Muscle of arm (tissue), 12 donors: ENCODE measurements around the gene SMG1. TPM values are rescaled to one million over a fixed set of nuclear protein-coding genes. Genes with fewer than 3 reads are reported as not detected.

Experiments used
- DNase-seq: peaks from one replicate; pipeline ENCODE4 v3.0.0-alpha.2; 2013
- polyA plus RNA-seq, 12 donors: library from polyadenylated mRNA; unstranded; fragments of 120-200 nt; gene quantifications; one replicate each; pipeline ENCODE4 v1.2.1, GENCODE V29; 2013; ENCODE audit not compliant: insufficient read length in 12 of 12

SMG1 gene
- polyA plus RNA-seq, 12 donors: 32.0 to 63.2 (median 48.5) TPM

DNA sequence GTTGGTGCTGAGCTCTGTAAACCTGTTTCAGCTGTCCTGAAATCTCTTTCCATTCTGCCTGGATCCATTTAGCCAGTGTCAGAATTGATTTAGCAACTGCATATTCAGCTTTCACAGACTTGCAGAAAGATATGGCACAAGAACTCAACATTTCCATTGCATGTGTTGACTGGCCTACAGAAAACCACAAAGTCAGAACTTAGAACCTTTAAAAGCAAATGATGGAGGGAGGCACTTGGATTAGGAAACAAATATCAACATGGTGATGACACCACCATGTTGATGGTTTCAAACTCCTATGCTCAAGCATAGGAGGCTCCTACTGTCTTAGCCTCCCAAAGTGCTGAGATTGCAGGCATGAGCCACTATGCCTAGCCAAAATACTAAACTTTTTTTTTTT lies 72.5 kb downstream of the SMG1 start:
- no peak for DNase-seq

DNA sequence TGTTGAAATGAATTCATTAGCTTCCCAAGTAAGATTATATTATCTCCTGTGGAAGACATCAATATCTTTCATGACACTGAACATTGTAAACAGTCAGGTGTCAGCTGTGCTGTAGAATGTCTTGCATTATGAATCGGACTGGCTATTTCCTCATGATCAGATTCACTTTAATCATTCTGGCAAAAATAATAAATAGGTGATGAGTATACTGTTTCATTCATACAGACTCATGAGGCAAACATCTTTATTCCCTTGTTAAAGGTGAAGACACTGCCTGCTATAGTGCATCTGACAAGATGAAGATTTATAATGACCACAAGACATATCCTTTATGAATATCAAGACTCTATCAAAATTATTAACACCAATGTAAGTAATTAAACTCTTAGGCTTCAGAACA lies 73.6 kb downstream of the SMG1 start:
- no peak for DNase-seq

- no peak for DNase-seq
Measured at GRCh38 chr16:18846416-18846815, 79.8 kb downstream of the SMG1 start.

DNA sequence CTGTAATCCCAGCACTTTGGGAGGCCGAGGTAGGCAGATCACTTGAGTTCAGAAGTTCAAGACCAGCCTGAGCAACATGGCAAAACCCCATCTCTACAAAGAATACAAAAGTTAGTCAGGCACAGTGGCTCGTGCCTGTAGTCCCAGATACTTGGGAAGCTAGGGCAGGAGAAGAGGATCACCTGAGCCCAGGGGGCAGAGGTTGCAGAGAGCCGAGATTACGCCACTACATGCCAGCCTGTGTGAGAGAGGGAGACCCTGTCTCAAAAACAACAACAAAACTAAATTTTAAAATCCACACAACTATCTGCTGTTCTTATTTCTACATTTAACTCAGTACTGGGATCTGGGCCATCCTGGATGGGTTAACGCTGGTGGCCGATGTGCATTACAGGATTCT lies 83.6 kb downstream of the SMG1 start:
- DNase-seq: no peak

- no peak for DNase-seq
Measured at GRCh38 chr16:18841833-18842525, 84.2 kb downstream of the SMG1 start.

DNA sequence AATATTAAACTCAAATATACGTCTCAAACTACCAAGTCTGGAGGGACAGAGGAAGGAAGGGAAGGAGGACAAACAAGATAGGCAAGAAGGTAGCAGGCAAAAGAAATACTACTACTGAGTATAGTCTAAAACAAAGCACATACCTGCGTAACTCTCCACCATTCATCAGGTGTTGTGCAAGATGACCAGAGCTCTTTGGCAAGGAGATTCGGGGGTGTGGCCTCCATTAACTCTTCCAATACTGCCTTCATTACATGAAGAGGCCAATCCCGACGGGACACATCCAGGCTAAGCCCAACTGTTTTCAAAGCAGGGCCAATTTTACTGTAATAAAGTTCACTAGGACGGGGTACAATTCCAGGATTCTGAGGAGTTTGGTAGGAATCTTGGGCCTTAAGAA lies 86.7 kb downstream of the SMG1 start:
- DNase-seq: no peak

DNA sequence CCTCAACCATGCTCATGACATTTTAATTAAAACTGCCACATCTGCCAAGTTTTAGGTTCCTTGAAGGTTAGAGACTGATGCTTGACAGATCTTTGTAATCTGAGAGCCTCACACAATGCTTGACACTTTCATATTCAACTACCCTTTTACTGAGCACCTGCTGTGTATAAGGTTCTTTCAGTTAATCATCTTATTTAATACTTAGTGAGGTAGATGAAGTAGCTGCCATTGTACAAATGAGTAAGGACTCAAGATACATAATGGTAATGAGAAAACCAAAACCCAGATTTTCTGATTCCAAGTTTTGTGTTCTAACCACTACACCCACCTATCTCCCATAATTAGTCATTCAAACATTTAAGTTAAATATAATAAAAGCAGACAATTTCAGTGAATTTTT lies 89.5 kb downstream of the SMG1 start:
- no peak for DNase-seq

- DNase-seq: peak; percentile 1
Measured at GRCh38 chr16:18834864-18835263, 91.3 kb downstream of the SMG1 start.

GRCh38 chr16:18833707-18834505 lies 92.3 kb downstream of the SMG1 start:
- no peak for DNase-seq

DNA sequence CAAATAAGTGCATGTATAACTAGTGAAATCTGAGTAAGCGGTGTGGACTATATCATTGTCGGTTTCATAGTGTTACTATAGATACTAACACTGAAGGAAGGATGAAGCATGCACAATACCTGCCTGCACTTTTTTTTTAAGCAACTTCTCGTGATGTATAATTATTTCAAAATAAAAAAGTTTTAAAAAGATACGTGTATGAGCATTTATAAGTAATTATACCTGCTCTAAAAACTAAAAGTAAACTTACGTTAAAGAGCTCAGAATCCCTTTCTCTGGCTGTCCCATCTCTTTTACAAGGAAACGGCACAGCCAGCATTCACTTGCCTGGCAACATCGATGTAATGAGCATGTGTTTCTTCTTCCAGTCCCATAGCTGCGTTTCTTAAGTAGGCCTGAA lies 93.6 kb downstream of the SMG1 start:
- no peak for DNase-seq

DNA sequence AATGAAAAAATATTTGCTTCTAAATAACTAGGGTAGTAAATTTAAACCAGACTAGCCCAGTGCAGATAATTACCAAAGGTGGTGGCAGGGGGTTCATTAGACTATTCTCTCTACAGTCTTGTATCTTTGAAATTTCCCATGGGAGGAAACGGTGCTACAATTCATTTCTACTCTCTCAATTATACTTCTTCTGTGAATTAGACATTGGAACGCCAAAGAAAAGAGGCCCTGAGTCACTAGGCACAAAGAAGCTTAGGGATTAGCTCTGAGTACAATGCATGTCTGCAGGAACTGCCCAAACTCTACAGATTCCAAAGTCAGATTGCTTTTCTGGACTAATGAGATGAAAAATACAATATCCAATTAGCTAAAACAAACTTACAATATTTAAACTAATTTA lies 94.2 kb downstream of the SMG1 start:
- DNase-seq: no peak

DNA sequence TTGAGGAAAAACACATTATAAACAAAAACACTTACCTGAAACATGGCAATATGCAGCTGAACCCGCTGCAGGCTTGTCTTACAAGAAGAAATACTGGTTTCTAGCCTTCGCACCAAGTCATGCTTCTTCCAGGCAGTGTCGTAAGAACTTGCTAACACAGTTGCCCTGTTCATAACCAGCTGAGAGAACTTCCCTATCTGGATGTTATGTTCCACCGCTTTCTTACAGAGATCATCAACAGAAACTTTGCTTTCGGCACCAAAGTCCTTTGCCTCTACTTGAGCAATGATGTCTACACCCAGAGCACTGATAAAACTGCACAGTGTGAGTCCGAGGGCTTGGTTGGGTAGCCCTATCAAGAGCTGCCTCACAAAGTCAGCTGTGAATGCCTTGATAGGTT lies 97.0 kb downstream of the SMG1 start:
- DNase-seq: no peak

- no peak for DNase-seq
Measured at GRCh38 chr16:18827890-18828289, 98.3 kb downstream of the SMG1 start.

GRCh38 chr16:18816286-18816685 lies 109.9 kb downstream of the SMG1 start:
- no peak for DNase-seq

DNA sequence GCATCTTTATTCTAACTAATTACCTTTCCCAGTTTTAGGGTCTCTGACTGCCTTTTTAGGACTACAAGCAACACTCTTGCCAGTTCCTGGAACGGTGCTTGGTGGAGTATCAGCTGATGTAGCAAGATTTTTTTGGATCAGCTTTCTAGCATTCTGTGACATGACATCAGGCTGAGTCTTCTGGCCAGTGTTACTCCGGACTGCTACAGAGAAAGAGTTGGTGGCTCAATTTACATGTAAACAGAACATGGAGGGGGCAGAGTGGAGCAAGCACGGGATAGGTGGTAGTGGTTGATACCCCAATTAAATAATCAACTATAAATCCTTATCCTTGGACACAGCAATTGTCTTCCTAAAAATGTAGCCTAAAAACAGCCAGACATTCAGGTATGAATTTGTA lies 114.3 kb downstream of the SMG1 start:
- no peak for DNase-seq

DNA sequence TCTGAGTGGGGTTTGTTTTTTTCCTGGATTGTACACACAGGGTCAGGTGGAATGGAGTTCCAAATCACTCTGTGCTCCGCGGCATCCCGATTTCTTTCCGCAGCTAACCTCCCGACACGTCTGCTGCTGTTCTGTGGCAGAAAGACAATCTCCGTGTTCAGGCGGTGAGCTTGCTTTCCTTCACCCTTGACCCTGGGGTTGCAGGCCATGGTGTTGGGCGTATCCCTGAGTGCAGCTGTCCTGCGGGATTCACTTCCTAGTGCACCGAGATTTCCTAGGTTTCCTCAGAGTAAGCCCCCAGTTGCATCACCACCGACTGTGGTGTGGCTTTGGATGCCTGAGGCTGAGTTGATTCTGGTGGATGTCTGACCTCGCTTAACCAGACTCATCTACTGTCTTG lies 117.0 kb downstream of the SMG1 start:
- DNase-seq: no peak

GRCh38 chr16:18805257-18805773 lies 120.9 kb downstream of the SMG1 start:
- no peak for DNase-seq

- DNase-seq: no peak
Measured at GRCh38 chr16:18804540-18804939, 121.7 kb downstream of the SMG1 start.

- DNase-seq: no peak
Measured at GRCh38 chr16:18803569-18804462, 122.4 kb downstream of the SMG1 start.

GRCh38 chr16:18802767-18803343 lies 123.4 kb downstream of the SMG1 start:
- DNase-seq: no peak

GRCh38 chr16:18801145-18801972 lies 124.8 kb downstream of the SMG1 start, which contains the start of gene ARL6IP1:
TSS of gene ARL6IP1 (minus strand) at chr16:18801549. CDS start at chr16:18801466, 83 bp downstream.
- DNase-seq: peak; percentile 100
